GM12892 (cell line): ENCODE data around the gene HBB.

ENCODE experiments used
- DNase-seq: peaks from one replicate; pipeline ENCODE4 v3.0.0; 2011; ENCODE audit not compliant: insufficient read length
- FAIRE-seq: peaks from 2 replicates; lab custom pipeline; 2011; peaks lifted over from hg19 to GRCh38; lab: Jason Lieb, UNC
- POLR2A ChIP-seq: IDR thresholded peaks from 2 replicates; pipeline ENCODE4 v1.6.1; 2011; ENCODE audit warnings: low read depth, low read length, control low read depth
- POLR2AphosphoS5 ChIP-seq: IDR thresholded peaks from 2 replicates; pipeline ENCODE4 v1.6.1; 2011; ENCODE audit warnings: low read depth, low read length, control low read depth
- TAF1 ChIP-seq: IDR thresholded peaks from 2 replicates; pipeline ENCODE4 v1.6.1; 2011; ENCODE audit warnings: low read depth, mild to moderate bottlenecking, control low read depth, low read length, borderline replicate concordance

HBB gene

GRCh38 chr11:5198285-5198684 lies 28.6 kb downstream of the HBB start:
- no peak for DNase-seq
- TF ChIP-seq POLR2A (no peak), TAF1 (no peak), POLR2AphosphoS5 (no peak)
- no peak for FAIRE-seq

GRCh38 chr11:5197536-5197935 lies 29.3 kb downstream of the HBB start:
- FAIRE-seq (no peak), DNase-seq (no peak)
- TF ChIP-seq POLR2A (no peak), TAF1 (no peak), POLR2AphosphoS5 (no peak)

- TF ChIP-seq POLR2A: no peak
- TF ChIP-seq TAF1: no peak
- no peak for TF ChIP-seq POLR2AphosphoS5
- no peak for FAIRE-seq
- no peak for DNase-seq
Observed at GRCh38 chr11:5196731-5197130, 30.1 kb downstream of the HBB start.

GRCh38 chr11:5196067-5196466 lies 30.8 kb downstream of the HBB start:
- FAIRE-seq (no peak), DNase-seq (no peak)
- TF ChIP-seq POLR2A (no peak), POLR2AphosphoS5 (no peak), TAF1 (no peak)

GRCh38 chr11:5192738-5193137 lies 34.1 kb downstream of the HBB start:
- FAIRE-seq (no peak), DNase-seq (no peak)
- TF ChIP-seq POLR2A (no peak), TAF1 (no peak), POLR2AphosphoS5 (no peak)

- FAIRE-seq (no peak), DNase-seq (no peak)
- TF ChIP-seq POLR2AphosphoS5: no peak
- TF ChIP-seq POLR2A: no peak
- no peak for TF ChIP-seq TAF1
Observed at GRCh38 chr11:5188201-5188600, 38.7 kb downstream of the HBB start.

- TF ChIP-seq POLR2A: no peak
- DNase-seq (no peak), FAIRE-seq (no peak)
Observed at GRCh38 chr11:5178046-5178837, 48.6 kb downstream of the HBB start.
